HG03108 (cell line): ENCODE data around the gene CARF.
"Not testable (repeated sequence)": the region's sequence is repeated elsewhere in the genome, so short reads cannot be mapped to it uniquely, and the experiment has no call there.

Experiments
- ATAC-seq: cut with Tn5 transposase; IDR thresholded peaks from one replicate; pipeline ENCODE4 v1.9.1; 2021; ENCODE audit warnings: moderate library complexity; ENCODE audit not compliant: unreplicated experiment

CARF gene

DNA sequence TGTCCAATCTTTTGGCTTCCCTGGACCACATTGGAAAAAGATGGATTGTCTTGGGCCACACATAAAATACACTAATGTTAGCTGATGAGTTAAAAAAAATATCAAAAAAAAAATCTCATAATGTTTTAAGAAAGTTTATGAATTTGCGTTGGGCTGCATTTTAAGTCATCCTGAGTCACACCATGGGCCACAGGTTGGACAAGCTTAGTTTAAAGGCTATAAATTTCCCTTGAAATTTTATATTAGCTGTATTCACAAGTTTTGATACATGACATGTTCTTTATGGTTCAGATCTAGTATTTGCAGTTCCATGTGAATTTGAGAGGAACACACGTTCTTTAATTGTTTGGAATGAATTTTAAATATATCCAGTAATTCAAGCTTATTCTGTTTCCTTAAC is 21.9 kb downstream of the CARF start:
- ATAC-seq: no peak

DNA sequence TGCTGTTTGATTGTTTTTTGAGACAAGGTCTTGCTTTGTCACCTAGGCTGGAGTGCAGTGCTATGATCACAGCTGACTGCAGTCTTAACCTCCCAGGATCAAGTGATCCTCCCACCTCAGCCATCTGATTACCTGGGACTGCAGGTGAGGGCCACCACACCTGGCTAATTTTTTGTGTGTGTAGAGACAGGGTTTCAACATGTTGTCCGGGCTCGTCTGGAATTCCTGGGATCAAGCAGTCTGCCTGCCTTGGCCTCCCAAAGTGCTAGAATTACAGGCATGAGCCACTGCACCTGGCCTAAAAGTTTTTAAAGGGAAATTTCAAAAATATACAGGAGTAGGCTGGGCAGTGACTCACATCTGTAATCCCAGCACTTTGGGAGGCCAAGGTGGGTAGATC is 22.4 kb downstream of the CARF start:
- no peak for ATAC-seq

DNA sequence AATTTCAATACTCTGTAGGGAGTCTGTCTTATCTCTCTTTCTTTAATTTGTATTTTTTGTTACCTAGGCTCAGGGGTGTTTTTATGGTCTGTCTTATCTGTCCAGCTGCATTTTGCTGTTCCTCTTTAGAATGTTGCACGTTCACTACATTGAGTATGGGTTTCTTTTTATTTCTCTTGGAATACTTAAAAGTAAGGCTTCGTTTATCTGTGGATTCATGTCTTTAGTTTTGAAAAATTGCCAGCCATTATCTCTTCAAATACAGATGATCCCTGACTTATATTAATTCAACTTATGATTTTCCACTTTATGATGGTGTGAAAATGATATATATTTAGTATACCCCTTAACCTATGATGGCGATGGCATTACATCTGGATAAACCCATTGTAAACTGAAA is 26.9 kb downstream of the CARF start:
- no peak for ATAC-seq

DNA sequence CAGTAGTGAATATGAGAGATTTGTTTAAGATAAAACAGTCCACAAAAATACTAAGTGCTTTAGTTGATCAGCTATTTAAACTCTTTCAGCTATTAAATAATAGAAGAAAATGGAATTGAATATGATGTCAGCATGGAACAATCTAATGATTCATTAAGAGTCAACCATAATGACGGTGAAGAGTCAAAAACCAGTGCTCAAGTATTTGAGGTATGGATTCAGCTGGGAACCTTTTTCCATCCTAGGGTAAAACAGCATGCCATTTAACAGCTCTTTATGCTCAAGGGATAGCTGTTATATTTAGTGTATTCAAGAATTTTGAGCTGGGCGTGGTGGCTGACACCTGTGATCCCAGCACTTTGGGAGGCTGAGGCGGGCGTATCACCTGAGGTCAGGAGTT is 29.7 kb downstream of the CARF start:
- ATAC-seq: no peak

DNA sequence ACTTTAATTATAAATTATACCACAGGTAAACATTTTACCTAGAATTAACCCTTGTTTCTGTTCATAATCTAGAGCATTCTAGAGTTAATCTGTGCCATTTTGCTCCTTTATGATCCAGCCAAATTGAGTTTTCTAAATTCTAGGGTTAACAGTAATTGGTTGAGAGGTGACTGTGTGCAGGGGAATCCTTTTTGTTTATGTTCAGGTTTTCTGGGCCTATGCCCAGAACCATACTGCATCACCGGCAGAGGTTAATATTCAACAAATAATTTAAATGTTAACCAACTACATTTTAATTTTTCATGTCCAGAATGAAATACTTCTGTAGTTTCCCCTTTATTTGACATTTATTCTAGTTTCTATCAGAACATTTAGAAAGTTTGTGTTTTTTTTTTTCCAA is 32.3 kb downstream of the CARF start:
- no peak for ATAC-seq

DNA sequence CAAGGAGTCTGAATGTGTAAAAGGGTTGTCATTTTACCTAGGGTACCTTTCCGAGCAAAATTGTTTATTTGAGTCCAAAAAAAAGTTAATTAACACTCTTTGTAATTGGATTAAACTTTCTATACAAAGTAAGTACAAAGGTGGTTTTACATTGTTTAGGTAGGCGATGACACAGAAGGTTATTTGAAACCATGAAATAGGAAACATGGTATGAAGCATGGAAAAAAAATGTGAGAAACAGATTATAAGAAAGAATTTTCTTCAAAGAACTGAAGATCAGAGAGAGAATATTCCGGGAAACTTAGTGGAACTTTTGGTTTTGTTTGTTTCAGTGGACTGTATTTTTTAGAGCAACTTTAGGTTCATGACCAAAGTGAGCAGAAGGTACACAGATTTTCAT is 32.7 kb downstream of the CARF start:
- no peak for ATAC-seq

DNA sequence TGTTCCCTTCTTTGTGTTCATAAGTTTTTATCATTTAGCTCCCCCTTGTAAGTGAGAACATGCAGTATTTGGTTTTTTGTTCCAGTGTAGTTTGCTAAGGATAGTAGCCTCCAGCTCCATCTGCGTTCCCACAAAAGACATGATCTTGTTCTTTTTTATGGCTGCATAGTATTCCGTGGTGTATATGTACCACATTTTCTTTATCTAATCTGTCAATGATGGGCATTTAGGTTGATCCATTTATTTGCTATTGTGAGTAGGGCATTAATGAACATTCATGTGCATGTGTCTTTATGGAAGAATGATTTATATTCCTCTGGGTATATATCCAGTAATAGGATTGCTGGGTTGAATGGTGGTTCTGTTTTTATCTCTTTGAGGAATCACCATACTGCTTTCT is 33.4 kb downstream of the CARF start:
- no peak for ATAC-seq

DNA sequence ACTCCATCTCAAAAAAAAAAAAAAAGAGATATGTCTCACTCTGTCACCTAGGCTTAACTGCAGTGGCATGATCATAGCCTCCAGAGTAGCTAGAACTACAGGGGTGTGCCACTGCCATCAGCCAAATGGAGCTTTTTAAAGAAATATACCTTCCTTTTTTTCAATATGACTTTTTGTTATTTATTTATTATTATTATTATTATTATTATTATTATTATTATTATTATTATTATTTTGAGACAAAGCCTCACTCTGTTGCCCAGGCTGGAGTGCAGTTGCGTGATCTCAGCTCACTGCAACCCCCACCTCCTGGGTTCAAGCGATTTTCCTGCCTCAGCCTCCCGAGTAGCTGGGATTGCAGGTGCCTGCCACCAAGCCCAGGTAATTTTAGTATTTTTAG is 37.3 kb downstream of the CARF start:
- not testable (repeated sequence) for ATAC-seq

DNA sequence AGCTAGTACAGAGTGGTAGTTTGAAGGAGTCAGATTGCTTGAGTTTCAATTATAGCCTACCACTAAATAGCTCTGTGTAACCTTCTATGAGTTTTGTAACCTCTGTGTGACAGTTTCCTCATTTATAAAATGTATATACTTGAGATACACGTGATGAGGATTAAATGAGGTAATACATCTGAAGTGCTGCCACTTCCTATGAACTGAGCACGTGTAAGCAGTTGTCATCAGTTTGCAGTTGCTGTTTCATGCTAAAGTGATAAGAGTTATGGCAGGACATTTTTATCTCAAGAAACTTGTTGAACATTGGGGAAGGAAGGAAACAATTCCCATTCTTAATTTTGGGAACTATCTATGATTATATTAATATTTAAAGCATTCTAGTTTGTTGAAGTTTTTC is 38.5 kb downstream of the CARF start:
- ATAC-seq: no peak

DNA sequence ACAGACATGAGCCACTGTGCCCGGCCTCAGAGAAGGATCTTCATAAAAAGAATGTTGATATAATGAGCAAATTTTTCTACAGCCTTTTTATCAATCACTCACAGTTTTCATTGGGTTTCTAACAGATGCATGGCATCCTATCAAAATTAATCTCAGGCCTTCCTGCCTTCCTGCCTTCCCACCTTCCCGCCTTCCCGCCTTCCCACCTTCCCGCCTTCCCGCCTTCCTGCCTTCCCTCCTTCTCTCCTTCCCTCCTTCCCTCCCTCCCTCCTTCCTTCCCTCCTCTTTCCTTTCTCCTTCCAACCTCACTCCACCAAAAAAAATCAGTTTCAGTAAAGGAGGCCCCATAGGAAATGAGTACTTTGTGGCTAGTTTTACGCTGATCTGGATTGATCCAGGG is 48.4 kb downstream of the CARF start:
- no peak for ATAC-seq

DNA sequence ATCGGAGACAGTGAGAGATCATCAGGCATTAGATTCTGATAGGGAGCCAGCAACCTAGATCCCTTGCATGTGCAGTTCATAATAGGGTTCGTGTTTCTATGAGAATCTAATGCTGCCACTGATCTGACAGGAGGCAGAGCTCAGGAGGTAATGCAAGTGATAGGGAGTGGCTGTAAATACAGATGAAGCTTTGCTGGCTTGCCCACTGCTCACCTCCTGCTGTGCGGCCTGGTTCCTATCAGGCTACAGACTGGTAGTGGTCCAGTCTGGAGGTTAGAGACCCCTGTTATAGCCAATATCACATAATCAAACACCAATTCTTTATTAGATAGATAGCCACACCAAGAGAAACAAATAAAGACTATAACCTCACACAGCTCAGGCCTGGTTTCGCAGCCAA is 51.6 kb downstream of the CARF start:
- ATAC-seq: no peak

DNA sequence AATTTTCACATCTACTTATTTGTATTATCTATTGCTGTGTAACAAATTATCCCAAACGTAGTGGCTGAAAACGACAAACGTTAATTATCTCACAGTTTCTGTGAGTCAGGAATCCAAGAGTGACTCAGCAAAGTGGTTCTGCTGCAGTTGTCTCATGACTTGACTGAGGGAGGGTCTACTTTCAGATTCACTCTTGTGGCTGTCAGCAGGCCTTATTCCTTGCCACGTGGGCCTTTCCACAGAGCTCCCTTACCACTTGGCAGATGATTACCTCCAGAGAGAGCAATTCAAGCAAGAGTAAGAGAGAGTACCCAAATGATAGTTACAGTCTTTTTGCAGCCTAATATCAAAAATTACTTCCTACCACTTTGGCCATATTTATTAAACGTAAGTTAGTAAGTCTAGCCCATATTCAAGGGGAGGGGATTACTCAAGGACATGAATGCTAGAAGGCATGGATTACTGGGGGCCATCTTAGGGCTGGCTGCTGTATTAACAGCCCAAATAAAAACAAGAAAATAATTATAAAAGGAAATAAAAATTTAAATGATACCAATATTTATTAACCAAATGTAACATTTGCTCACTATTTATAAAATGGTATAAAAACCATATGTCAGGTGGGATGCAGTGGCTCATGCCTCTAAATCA is 53.9 kb downstream of the CARF start:
- ATAC-seq: peak; percentile 64

DNA sequence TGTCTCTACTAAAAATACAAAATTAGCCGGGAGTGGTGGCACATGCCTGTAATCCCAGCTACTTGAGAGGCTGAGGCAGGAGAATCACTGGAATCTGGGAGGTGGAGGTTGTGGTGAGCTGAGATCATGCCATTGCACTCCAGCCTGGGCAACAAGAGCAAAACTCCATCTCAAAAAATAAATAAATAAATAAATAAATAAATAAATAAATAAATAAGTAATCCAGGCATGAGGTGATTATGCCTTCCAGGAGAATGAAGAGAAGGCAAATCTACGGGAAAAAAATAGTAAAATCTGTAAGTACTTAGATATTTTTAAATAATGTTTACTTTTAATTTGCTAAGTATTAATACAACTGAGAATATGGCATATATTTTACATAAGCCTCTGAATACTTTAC is 57.3 kb downstream of the CARF start:
- ATAC-seq: not testable (repeated sequence)

DNA sequence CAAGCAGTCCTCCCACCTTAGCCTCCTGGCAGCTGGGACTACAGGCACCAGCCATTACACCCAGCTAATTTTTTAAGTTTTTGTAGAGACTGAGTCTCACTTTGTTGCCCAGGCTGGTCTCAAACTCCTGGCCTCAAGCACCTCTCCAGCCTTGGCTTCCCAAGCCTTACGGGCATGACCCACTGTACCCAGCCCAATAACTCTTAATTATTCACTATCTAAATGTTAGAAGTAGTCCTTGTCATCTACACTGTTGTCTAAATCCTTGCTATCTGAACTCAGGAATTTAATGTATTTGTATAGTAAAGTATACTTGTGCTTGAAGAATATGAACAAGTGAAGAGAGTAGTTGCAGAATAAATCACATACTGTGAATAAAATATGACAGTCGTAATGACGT is 64.7 kb downstream of the CARF start:
- ATAC-seq: no peak

DNA sequence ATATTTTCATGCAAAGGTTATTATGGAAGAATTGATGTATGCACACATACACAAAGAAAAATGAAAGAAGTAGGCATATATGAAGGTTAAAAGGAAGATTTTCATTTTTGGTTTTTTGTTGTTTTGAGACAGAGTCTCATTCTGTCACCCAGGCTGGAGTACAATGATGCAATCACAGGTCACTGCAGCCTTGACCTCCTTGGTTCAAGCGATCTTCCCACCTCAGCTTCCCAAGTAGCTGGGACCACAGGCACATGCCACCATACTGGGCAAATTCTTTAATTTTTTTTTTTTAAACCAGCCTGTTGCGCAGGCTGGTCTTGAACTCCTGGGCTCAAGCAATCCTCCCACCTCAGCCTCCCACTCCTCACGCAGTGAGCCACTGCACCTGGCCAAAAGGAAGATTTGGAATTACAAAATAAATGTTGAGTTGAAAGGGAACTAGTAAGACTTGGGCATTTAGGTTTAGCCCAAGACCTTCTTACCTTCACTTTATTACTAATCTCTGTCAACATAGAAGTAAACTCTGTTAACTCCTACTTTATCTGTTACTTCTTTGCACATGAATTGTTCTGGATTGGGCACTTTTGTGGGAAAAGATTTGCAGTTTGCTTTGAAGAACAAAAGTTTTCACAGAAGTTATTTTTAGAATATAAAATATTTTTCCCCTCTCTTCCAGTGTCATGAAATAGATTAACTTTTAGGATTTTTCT is 70.9 kb downstream of the CARF start:
- no peak for ATAC-seq

DNA sequence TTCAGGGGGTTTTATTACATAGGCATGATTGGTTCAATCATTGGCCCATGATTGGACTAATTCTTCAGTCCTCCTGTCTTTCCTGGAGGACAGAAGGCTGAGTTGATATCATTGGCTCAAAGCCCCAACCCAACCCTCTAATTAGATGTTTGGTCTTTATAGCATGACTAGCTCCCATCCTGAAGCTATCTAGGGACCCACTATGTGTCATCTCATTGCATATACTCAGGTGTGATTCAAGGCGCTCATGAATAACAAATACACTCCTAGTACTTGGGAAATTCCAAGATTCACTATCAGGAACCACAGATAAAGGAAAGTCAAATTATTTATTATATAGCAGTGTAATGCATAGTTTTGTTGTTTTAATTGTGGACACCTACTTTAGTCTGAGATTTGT is 77.7 kb downstream of the CARF start:
- no peak for ATAC-seq

DNA sequence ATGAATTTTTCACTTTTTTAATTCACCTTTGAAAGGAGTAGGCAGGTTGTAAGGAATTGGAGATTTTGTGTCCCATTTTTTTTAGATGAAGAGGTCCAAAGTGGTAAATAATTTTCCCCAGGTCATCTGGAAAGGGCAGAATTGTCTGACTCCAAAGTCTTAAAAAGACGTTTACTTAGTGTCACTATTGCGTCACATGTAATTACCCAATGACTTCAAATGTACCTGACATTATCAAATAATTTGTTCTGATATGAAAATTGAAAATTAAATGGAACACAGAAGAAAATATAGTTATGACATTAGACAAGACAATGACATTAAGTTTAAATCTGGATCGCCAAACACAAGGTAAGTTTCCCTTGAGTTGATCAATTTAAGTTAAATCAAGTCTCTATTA is 78.4 kb downstream of the CARF start:
- no peak for ATAC-seq

DNA sequence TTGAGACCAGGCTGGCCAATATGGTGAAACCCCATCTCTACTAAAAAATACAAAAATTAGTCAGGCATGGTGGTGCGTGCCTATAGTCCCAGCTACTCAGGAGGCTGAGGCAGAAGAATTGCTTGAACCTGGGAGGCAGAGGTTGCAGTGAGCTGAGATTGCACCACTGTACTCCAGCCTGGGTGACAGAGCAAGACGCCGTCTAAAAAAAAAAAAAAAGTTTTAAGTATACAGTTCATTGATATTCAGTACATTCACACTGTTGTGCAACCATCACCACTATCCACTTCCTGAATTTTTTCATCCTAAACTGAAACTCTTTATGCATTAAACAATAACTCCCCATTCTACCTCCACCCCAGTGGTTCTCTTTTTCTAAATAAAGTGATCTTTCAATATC is 85.0 kb downstream of the CARF start:
- ATAC-seq: not testable (repeated sequence)

DNA sequence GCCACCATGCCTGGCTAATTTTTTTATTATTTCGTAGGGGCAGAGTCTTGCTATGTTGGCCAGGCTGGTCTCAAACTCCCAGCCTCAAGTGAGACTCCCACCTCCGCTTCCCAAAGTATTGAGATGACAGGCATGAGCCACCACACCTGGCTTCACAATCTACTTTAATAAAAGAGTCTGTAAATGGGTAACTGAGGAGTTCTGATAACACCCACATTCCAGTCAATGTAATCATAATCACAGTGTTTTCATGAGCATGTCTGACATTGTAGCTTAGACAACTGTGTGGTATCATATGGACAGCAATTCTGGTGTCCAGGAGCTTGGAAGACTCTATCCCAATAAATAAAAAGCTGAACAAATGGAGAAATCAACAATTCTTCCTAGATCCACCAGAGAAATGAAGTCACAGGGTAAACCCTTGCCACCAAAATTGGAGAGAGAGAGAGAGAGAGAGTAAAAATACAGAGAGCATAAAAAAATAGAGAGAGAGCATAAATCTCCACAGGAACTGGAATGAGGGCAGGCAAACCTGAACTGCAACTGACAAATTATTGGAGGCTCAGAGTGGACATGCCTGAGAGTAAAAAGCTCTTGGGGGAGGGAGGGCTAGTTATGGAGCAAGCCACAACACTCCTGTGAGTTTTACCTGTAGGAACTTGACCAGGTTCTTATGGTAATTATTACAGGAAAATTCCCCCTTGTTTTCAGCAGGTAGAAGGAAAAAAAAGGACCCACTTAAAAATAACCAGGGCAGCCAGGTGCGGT is 90.2 kb downstream of the CARF start:
- no peak for ATAC-seq

DNA sequence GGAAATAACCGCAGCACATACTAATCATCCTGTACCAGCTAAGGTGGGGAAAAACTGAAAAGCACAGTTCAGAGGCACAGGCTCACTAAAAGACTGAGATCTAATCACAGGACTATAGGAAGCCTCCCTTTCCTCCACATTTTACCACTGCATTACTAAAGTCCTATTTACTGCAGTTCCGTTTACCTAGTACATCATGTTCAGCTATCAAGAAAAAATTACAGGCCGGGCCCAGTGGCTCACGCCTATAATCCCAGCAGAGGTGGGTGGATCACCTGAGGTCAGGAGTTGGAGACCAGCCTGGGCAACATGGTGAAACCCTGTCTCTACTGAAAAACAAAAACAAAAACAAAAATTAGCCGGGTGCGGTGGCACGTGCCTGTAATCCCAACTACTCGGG is 91.6 kb downstream of the CARF start:
- ATAC-seq: no peak

DNA sequence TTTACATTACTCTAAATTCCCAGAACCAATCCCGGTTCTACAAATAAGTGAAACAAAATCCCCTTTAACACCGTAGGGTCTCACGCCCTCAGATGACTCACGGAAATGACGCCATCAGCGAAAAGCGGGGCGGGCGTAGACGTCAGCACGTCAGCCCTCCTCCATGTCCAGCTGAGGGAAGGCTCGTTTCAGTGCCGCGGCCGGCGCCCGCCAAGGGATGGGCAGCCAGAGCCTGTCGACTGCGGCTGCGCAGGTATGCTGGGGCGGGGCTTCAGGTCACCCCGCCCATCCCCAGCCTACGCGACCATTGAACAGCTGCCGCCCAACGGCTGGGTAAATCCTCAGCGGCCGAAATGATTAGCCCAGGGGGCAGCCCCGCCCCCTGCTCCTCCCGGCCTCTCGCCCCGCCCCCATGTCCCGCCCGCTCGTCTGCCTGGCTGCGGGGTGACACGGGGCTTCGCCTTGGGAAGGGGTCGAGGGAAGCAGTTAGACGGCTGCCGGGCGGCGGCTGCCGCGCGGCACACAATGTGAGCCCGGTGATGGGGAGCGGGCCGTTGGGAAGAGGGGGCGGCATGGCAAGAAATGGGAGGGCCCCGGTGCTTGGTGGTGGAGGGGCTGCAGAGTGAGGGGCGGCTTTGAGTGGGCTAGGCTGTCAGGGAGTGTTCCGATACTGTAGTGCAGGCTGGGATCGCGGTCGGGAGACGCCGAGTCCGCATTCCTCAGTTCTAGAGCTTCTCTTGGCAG is 102.6 kb downstream of the CARF start, which contains the start of gene NBEAL1:
Gene NBEAL1 (plus strand): TSS at position 420 of the 744 bp plus-strand sequence. CDS start 1,510 bp downstream, outside the sequence.
- peak; percentile 98 for ATAC-seq
